Activated T-cell treated with anti-CD3 and anti-CD28 coated beads for 24 hours (primary cell): ENCODE data around the gene PCBD2.
A peak's percentile ranks its signal among the peaks of the same experiment; 100 is the strongest.
"Not testable (repeated sequence)": the region's sequence is repeated elsewhere in the genome, so short reads cannot be mapped to it uniquely, and the experiment has no call there.

Source experiments
- DNase-seq: peaks from one replicate; pipeline ENCODE4 v3.0.0-alpha.2; 2020; ENCODE audit warnings: low read depth

PCBD2 gene

GRCh38 chr5:134904610-134905245 is at the start of gene PCBD2:
PCBD2 (plus strand) TSS chr5:134905131; CDS start chr5:134905140, 9 bp downstream.
- peak; percentile 89 for DNase-seq

GRCh38 chr5:134856465-134856864 is 48.5 kb upstream of the PCBD2 start:
- DNase-seq = not testable (repeated sequence)

- no peak for DNase-seq
Observed at GRCh38 chr5:134857401-134857800, 47.5 kb upstream of the PCBD2 start.

DNA sequence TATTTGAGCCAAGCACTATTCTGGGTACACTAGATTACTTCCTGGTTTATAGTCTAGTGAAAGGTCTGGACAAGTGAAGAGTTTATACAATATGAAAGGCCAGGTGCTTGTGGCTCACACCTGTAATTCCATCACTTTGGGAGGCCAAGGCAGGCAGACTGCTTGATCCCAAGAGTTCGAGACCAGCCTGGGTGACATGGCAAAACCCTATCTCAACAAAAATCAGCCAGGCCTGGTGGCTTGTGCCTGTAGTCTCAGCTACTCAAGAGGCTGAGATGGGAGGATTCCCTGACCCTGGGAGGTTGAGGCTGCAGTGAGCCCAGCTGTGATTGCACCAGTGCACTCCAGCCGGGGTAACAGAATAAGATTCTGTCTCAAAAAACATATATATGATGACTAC is 40.2 kb upstream of the PCBD2 start:
- DNase-seq = no peak

GRCh38 chr5:134873494-134873893 is 31.4 kb upstream of the PCBD2 start:
- peak; percentile 7 for DNase-seq

DNA sequence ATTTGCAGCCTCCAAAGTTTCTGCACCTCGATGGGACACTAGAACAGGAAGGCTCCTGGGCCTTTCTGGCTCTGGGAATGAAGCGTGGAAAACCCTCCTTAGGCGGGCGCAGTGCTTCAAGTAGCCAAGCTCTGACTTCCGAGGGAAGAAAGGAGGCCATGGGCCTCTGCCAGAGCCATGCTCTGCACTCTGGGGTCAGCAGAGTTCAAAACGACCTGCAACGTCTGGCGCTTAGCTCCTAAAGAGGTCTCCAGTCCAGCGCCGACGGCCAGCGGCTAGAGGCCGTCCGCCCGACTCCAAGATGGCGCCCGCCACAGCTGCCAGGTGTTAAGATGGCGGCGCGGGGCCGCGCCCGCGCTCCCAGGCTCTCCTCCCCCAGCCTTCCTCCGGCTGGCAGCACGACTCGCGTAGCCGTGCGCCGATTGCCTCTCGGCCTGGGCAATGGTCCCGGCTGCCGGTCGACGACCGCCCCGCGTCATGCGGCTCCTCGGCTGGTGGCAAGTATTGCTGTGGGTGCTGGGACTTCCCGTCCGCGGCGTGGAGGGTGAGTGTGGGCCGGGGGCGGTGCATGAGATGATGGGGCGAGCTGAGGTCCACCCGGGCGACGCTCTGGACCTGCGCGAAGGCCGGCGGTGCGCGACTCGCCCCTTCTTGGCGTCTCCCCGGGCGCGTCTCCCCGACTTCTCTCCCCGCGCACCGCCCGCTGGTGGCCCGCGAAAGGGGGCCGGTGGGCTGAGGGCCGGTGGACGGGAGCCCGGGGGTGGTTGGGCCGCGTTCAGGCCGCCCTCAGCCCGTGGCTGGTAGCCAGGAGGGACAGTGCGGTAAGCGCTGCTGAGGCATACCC is 30.7 kb upstream of the PCBD2 start, which contains the start of gene TXNDC15:
Gene TXNDC15 (plus strand): TSS at position 385 of the 844 bp plus-strand sequence. CDS start 57 bp downstream, at position 442.
- peak; percentile 69 for DNase-seq

DNA sequence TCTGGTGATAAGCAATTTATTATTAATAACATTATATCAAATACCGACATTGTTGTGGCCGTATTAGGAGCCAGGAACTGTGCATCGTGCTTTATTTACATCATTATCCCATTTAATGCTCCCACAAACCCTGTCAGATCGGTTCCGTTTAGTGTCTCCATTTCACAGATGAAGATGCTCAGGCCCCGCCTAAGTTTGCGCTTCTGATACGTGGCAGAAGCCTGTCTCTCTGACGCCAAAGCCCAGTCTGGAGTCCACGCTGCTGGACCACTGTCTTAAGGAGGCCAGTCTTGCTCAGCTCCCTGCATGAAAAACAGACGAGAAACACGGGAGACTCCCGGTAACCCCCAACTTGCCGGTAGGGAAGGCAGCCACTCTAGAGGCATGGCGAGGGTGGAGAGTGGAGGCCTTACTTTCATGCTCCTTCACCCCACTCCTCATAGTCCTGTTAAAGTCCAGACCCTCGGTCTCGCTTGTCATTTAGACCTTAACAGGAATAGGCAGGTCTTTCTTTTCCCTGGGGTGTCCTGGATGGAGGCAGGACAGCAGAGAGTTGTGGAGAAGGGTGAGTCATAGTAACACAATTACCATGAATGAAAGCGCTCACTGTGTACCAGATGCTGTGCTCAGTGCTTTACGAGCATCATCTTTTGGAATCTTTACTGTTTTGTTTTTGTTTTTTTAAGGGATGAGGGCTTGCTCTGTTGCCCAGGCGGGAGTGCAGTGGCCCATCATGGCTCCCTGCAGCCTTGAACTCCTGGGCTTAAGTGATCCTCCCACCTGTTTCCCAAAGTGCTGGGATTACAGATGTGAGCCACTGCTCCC is 29.9 kb upstream of the PCBD2 start:
- peak; percentile 20 for DNase-seq

DNA sequence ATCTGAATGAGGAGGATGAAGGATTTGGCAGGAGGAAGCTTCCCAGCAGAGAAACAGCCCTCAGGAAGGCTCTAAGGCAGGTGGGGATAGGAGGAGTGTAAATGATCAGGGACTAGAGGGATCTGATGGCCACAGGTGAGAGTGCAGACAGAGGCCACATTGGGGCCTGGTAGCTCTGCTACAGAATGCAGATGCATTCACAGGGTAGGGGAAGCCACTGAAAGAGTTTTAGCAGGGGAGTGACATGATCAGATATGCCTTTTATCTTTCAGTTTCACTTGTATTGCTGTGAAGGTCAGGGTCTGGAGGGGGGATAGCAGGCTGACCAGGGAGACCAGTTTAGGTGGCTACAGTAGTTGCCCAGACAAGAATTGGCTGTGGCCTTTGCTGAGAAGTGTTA is 27.8 kb upstream of the PCBD2 start:
- DNase-seq = no peak

- no peak for DNase-seq
Observed at GRCh38 chr5:134878403-134878802, 26.5 kb upstream of the PCBD2 start.

GRCh38 chr5:134879456-134879855 is 25.5 kb upstream of the PCBD2 start:
- DNase-seq = no peak

- not testable (repeated sequence) for DNase-seq
Observed at GRCh38 chr5:134880937-134881336, 24.0 kb upstream of the PCBD2 start.

DNA sequence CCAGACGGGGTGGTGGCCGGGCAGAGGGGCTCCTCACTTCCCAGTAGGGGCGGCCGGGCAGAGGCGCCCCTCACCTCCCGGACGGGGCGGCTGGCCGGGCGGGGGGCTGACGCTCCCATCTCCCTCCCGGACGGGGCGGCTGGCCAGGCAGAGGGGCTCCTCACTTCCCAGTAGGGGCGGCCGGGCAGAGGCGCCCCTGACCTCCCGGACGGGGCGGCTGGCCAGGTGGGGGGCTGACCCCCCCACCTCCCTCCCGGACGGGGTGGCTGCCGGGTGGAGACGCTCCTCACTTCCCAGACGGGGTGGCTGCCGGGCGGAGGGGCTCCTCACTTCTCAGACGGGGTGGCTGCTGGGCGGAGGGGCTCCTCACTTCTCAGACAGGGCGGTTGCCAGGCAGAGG is 23.2 kb upstream of the PCBD2 start:
- DNase-seq = not testable (repeated sequence)

- no peak for DNase-seq
Observed at GRCh38 chr5:134887593-134888159, 17.3 kb upstream of the PCBD2 start.

- DNase-seq = no peak
Observed at GRCh38 chr5:134889335-134889734, 15.6 kb upstream of the PCBD2 start.

- no peak for DNase-seq
Observed at GRCh38 chr5:134891473-134891872, 13.5 kb upstream of the PCBD2 start.

GRCh38 chr5:134892282-134892681 is 12.6 kb upstream of the PCBD2 start:
- DNase-seq = no peak

- no peak for DNase-seq
Observed at GRCh38 chr5:134892926-134893325, 12.0 kb upstream of the PCBD2 start.

- no peak for DNase-seq
Observed at GRCh38 chr5:134893748-134894505, 11.0 kb upstream of the PCBD2 start.

DNA sequence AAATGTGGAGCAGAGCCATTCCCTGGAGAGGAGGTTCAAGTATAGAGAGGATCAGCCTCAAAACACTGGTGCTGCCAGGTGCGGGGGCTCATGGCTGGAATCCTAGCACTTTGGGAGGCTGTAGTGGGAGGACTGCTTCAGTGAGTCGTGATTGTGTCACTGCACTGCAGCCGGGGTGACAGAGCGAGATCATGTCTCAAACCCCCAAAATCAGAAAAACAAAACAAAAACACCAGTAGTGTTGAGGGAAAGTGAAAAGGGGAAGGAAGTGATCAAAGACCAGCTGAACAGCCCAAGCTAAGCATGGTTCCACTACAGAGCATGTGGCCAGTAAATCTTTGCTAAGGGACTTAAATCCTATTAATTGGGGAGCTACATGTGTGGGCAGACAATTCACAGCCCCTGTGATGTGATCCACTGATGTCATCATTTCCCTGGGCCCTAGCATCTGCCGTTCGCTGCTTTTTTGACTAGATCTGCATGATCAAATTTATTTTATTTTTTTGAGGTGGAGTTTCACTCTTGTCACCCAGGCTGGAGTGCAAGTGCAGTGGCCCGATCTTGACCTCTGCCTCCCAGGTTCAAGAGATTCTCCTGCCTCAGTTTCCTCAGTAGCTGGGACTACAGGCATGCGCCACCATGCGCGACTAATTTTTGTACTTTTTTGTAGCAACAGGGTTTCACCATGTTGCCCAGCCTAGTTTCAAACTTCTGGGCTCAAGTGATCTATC is 2.7 kb upstream of the PCBD2 start:
- DNase-seq = no peak

DNA sequence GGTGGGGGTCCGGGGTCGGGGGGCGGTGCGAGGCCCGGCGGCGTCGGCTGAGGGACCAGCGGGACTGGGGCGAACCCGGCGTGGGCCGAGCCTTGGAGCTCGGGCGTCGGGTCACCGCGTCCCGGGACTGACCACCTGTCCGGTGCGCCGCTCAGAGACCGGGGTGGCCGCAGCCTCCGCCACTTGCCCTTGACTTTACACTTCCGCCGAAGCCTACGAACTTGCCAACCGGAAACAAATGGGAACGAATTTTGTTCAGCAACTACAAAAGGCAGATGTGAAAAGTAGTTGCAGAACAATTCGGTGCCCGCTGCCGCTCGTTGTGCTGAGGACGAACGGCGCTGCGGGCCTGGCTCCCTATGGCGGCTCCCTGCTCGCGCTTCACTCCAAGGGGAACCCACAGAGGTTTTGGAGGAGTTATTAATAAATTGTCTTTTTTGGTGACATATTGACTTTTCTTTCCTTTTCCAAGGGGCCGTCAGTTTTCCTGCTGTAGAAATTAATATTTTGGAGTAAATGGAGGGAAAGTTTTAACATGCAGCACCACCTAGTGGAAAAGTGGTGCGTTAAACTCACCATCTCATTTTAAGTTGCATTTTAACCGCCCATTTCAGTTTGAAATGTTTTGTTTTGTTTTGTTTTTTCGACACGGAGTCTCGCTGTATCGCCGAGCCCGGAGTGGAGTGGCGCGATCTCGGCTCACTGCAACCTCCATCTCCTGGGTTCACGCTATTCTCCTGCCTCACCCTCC is 490 bp downstream of the PCBD2 start:
- DNase-seq = peak; percentile 58
